Retinal pigment epithelial cell (primary cell): ENCODE data around the gene COL27A1.

Experiments
- DNase-seq: peaks from one replicate; pipeline ENCODE4 v3.0.0-alpha.2; 2010; ENCODE audit warnings: low read depth
- H3K4me3 ChIP-seq: 2 replicates; pipeline ENCODE4 v1.5.1; 2011; ENCODE audit warnings: mild to moderate bottlenecking, low read length, control low read depth, moderate library complexity
- CTCF ChIP-seq: conservative IDR thresholded peaks from 2 replicates; pipeline ENCODE4 v1.5.1; 2011; ENCODE audit warnings: low read depth, low read length, control low read depth, inconsistent platforms

The COL27A1 gene

GRCh38 chr9:114356792-114357191 is 201.5 kb downstream of the COL27A1 start:
- TF ChIP-seq CTCF: no peak
- no peak overlapping the region for H3K4me3 ChIP-seq
- DNase-seq: no peak

GRCh38 chr9:114357360-114357759 is 202.0 kb downstream of the COL27A1 start:
- no peak for TF ChIP-seq CTCF
- DNase-seq: no peak
- no peak overlapping the region for H3K4me3 ChIP-seq

GRCh38 chr9:114357911-114358328 is 202.6 kb downstream of the COL27A1 start:
- TF ChIP-seq CTCF: no peak
- no peak overlapping the region for H3K4me3 ChIP-seq
- no peak for DNase-seq

GRCh38 chr9:114359801-114360200 is 204.5 kb downstream of the COL27A1 start:
- no peak for DNase-seq
- no peak overlapping the region for H3K4me3 ChIP-seq
- no peak for TF ChIP-seq CTCF

- H3K4me3 ChIP-seq: no peak overlapping the region
- no peak for DNase-seq
- TF ChIP-seq CTCF: no peak
These were observed 206.2 kb downstream of the COL27A1 start for GRCh38 chr9:114361542-114361941.
